ENCODE results near the gene KRTAP24-1. TPM values are rescaled to one million over a fixed set of nuclear protein-coding genes. Genes with fewer than 3 reads are reported as not detected.

The KRTAP24-1 gene, protein sequence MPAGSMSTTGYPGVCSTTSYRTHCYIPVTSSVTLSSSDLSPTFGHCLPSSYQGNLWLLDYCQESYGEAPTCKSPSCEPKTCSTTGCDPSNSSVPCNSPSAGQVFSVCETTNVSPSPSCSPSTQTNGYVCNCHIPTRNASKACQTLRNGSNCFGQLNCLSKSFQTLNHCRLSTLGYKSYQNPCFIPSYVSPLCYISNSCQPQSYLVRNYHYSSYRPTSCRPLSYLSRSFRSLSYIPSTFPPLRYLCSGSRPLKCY
- total RNA-seq: not detected in 2 replicates

GRCh38 chr21:30282850-30283249 is at the start of gene KRTAP24-1:
TSS of gene KRTAP24-1 (minus strand) at chr21:30282950. CDS start at chr21:30282932, 18 bp downstream.
- FAIRE-seq (no peak), DNase-seq (ENCODE audit: low read depth) (no peak)
- no peaks in the 10 kb centered on the region for H3K36me3 ChIP-seq (ENCODE audit: control insufficient read depth, insufficient read depth, low read length)
- H3K27me3 ChIP-seq (ENCODE audit: control insufficient read depth, insufficient read depth, low read length): no peaks in the 10 kb centered on the region
- no peak within 1 kb of the TSS for H3K4me3 ChIP-seq (ENCODE audit: low read depth, low read length)
- TF ChIP-seq, protein P1, sequence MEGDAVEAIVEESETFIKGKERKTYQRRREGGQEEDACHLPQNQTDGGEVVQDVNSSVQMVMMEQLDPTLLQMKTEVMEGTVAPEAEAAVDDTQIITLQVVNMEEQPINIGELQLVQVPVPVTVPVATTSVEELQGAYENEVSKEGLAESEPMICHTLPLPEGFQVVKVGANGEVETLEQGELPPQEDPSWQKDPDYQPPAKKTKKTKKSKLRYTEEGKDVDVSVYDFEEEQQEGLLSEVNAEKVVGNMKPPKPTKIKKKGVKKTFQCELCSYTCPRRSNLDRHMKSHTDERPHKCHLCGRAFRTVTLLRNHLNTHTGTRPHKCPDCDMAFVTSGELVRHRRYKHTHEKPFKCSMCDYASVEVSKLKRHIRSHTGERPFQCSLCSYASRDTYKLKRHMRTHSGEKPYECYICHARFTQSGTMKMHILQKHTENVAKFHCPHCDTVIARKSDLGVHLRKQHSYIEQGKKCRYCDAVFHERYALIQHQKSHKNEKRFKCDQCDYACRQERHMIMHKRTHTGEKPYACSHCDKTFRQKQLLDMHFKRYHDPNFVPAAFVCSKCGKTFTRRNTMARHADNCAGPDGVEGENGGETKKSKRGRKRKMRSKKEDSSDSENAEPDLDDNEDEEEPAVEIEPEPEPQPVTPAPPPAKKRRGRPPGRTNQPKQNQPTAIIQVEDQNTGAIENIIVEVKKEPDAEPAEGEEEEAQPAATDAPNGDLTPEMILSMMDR (IDR thresholded peaks at IDR 0.05; ENCODE audit: insufficient read depth, low read length, severe bottlenecking): no peak

- Histone ChIP-seq H3K4me3 (ENCODE audit: low read depth, low read length) (no peak overlapping the region), H3K27me3 (ENCODE audit: control insufficient read depth, insufficient read depth, low read length) (no peaks in the 10 kb centered on the region), H3K36me3 (ENCODE audit: control insufficient read depth, insufficient read depth, low read length) (no peaks in the 10 kb centered on the region)
- TF ChIP-seq, protein P1 (IDR thresholded peaks at IDR 0.05; ENCODE audit: insufficient read depth, low read length, severe bottlenecking): no peak
- peak; percentile 37 for DNase-seq (ENCODE audit: low read depth)
- no peak for FAIRE-seq
These were observed 46.6 kb upstream of the KRTAP24-1 start for GRCh38 chr21:30329203-30329875.

DNA sequence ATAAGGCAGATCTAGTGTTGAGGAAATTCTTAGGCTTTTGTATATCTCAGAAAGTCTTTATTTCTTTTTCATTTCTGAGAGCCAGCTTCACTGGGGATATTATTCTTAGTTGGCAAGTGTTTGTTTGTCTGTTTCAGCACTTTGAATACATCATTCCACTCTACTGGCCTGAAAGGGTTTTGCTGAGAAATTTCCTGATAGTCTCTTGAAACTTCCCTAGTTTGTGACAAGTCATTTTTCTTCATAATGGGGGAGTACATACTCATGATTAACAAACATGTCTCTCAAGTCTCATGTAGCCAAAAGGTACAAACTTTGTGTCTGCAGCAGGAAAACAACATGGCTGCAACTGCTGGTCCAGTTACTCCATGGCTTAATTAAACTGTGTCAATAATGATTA is 43.6 kb upstream of the KRTAP24-1 start:
- TF ChIP-seq, protein P1 (IDR thresholded peaks at IDR 0.05; ENCODE audit: insufficient read depth, low read length, severe bottlenecking): no peak
- no peak for FAIRE-seq
- H3K4me3 ChIP-seq (ENCODE audit: low read depth, low read length): no peak overlapping the region
- no peak for DNase-seq (ENCODE audit: low read depth)
- no peaks in the 10 kb centered on the region for H3K36me3 ChIP-seq (ENCODE audit: control insufficient read depth, insufficient read depth, low read length)
- H3K27me3 ChIP-seq (ENCODE audit: control insufficient read depth, insufficient read depth, low read length): no peaks in the 10 kb centered on the region

DNA sequence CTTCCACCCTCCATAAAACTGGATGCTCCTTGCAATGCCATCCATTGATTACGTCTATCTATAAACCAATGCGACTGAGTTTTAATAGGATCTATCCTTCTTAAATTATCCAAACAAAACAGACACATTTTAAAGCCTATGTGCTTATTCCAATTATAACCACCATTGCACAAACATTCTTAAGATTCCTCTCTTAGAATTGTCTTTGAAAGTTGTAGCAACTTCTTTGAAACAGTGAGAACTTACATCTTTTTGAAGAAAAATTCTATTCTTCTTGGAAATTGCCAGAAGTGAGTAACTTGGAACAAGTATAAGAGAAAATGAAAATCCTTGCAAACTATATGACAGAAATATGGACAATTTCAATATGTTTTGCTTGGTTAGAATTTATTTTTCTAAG is 37.5 kb upstream of the KRTAP24-1 start, which contains the start of gene KRTAP26-1:
KRTAP26-1 (minus strand) TSS at position 101 of the 400 bp plus-strand sequence. CDS start 280 bp downstream, outside the sequence.
- FAIRE-seq: no peak
- TF ChIP-seq, protein P1 (IDR thresholded peaks at IDR 0.05; ENCODE audit: insufficient read depth, low read length, severe bottlenecking): no peak
- no peak within 1 kb of the TSS for H3K4me3 ChIP-seq (ENCODE audit: low read depth, low read length)
- no peaks in the 10 kb centered on the region for H3K27me3 ChIP-seq (ENCODE audit: control insufficient read depth, insufficient read depth, low read length)
- H3K36me3 ChIP-seq (ENCODE audit: control insufficient read depth, insufficient read depth, low read length): no peaks in the 10 kb centered on the region
- no peak for DNase-seq (ENCODE audit: low read depth)

DNA sequence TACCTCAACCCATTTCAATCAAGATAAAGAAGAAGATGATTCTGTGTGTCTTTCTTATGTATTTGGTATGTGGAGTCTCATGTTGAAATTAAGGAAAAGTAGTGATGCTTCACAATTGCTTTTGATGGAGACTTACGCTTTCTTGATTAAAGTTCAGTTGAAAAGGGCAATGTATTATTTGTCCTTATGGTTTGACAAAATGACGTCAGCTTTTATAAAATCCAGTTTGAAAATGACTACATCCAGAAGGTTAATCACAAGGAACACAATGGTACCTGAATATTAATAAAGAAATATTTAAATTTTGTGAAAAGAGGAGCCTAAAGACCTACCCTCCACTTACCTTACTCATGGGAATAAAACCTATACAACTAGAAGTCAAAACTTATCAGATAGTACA is 33.0 kb upstream of the KRTAP24-1 start:
- Histone ChIP-seq H3K27me3 (ENCODE audit: control insufficient read depth, insufficient read depth, low read length) (no peaks in the 10 kb centered on the region), H3K36me3 (ENCODE audit: control insufficient read depth, insufficient read depth, low read length) (no peaks in the 10 kb centered on the region), H3K4me3 (ENCODE audit: low read depth, low read length) (no peak overlapping the region)
- FAIRE-seq (no peak), DNase-seq (ENCODE audit: low read depth) (no peak)
- TF ChIP-seq, protein P1 (IDR thresholded peaks at IDR 0.05; ENCODE audit: insufficient read depth, low read length, severe bottlenecking): no peak
